ENCODE data around the gene PCDHGB1. TPM values are rescaled to one million over a fixed set of nuclear protein-coding genes. Genes with fewer than 3 reads are reported as not detected.
A peak's percentile ranks its signal among the peaks of the same experiment; 100 is the strongest.
"Not testable (repeated sequence)": the region's sequence is repeated elsewhere in the genome, so short reads cannot be mapped to it uniquely, and the experiment has no call there.

PCDHGB1 gene
- total and polyA plus RNA-seq, 2 donors (not counting 3 experiments of a cell fraction or from before 2014, with no cell fraction given) = 0.39 to 0.62 TPM

DNA sequence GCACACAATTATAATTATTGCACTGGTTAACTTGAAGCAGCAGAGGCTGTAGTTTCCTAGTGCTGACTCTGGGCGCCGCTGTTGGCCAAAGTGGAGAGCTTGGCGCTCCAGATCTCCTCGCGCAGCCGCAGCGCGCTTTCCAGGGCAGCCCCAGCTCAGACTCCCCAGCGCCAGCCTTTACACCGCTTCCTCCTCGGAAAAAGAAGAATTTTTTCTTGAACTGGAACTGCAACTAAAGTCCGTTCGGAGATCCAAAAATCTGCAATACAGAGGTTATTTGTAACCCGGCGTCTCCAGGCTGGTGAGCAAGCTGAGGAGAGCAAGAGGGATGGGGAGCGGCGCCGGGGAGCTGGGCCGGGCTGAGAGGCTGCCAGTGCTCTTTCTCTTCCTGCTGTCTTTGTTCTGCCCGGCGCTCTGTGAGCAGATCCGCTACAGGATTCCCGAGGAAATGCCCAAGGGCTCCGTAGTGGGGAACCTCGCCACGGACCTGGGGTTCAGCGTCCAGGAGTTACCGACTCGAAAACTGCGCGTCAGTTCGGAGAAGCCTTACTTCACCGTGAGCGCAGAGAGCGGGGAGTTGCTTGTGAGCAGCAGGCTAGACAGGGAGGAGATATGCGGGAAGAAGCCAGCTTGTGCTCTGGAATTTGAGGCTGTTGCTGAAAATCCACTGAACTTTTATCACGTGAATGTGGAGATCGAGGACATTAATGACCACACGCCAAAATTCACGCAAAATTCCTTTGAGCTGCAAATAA, 37.8 kb downstream of the PCDHGB1 start, which contains the start of gene PCDHGB4:
PCDHGB4 (plus strand) TSS at position 142 of the 755 bp plus-strand sequence; CDS start at position 329, 187 bp downstream.
- dilution Hi-C loops (cut with MboI; ENCODE audit: extremely low pct_ligation_motif_present, low sequenced_read_pairs); H3K9me3 ChIP-seq (replicated peaks; ENCODE audit: control insufficient read depth, insufficient read depth, low read length); H3K4me1 ChIP-seq (ENCODE audit: control insufficient read depth, extremely low read depth, insufficient read depth, low read length); H3K27ac ChIP-seq (ENCODE audit: insufficient read depth, low read depth, low read length); H3K36me3 ChIP-seq (ENCODE audit: control insufficient read depth in 2 of 2, extremely low read depth in 1 of 2, insufficient read depth in 2 of 2, low read length in 2 of 2); H3K9ac ChIP-seq (replicated peaks; ENCODE audit: extremely low read depth, insufficient read depth, low read length); H3K79me2 ChIP-seq (ENCODE audit: control insufficient read depth, insufficient read depth, low read length); H3K9me1 ChIP-seq (replicated peaks; ENCODE audit: control insufficient read depth, extremely low read depth, insufficient read depth, low read length); H4K20me1 ChIP-seq (replicated peaks; ENCODE audit: control insufficient read depth, extremely low read depth, insufficient read depth, low read length); intact Hi-C loops (cut with micrococcal nuclease); H2AFZ ChIP-seq (ENCODE audit: low read depth, low read length); POLR2A ChIA-PET: not testable (repeated sequence)
- Histone ChIP-seq H3K27me3 (ENCODE audit: control insufficient read depth in 2 of 2, insufficient read depth in 2 of 2, low read length in 2 of 2) (peaks cover 36 to 78% of the 10 kb centered on the region in 2 experiments), H3K4me3 (replicated peaks in 1 of 3; ENCODE audit: insufficient read depth in 1 of 3, low read depth in 1 of 3, low read length in 3 of 3) (peak within 1 kb of the TSS in 2 of 3 experiments; percentile 9 to 22), H3K4me2 (ENCODE audit: insufficient read depth, low read length) (peak within 1 kb of the TSS; percentile 18)
- BruUV-seq (replicated peaks) = TSS peak; percentile 23
- DNase-seq (ENCODE audit: low read depth, low spot score) (peak; percentile 30), FAIRE-seq (peak; percentile 87)
- CTCF ChIA-PET = interaction anchor here (0.7 to 4.1 kb wide), 19 partner anchors 9 to 232 kb away, joined by 3 to 32 read pairs (median 7); partner anchors contain the start of genes PCDHB14, PCDHGA10, PCDHGA11 and PCDHGA12
- TF ChIP-seq CTCF (IDR thresholded peaks at IDR 0.05; ENCODE audit: extremely low read depth in 1 of 2, insufficient read depth in 1 of 2, low read depth in 1 of 2, low read length in 2 of 2) = peak; percentile 46 to 51

DNA sequence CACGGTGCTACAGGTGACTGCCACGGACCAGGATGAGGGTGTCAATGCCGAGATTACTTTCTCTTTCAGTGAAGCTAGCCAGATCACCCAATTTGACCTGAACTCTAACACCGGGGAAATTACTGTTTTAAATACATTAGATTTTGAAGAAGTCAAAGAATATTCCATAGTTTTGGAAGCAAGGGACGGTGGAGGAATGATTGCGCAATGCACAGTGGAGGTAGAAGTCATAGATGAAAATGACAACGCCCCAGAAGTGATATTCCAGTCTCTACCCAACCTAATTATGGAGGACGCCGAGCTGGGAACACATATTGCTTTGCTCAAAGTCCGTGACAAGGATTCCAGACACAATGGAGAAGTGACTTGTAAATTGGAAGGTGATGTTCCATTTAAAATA, 38.8 kb downstream of the PCDHGB1 start:
- FAIRE-seq (no peak), DNase-seq (ENCODE audit: low read depth, low spot score) (no peak)
- Histone ChIP-seq H3K9ac (replicated peaks; ENCODE audit: extremely low read depth, insufficient read depth, low read length) (no peak overlapping the region), H3K79me2 (ENCODE audit: control insufficient read depth, insufficient read depth, low read length) (no peaks in the 10 kb centered on the region), H3K9me3 (replicated peaks; ENCODE audit: control insufficient read depth, insufficient read depth, low read length) (no peaks in the 10 kb centered on the region), H3K27me3 (ENCODE audit: control insufficient read depth in 2 of 2, insufficient read depth in 2 of 2, low read length in 2 of 2) (peaks cover 31 to 80% of the 10 kb centered on the region in 2 experiments), H2AFZ (ENCODE audit: low read depth, low read length) (no peak overlapping the region), H3K4me1 (ENCODE audit: control insufficient read depth, extremely low read depth, insufficient read depth, low read length) (no peaks in the 10 kb centered on the region), H3K4me3 (replicated peaks in 1 of 3; ENCODE audit: insufficient read depth in 1 of 3, low read depth in 1 of 3, low read length in 3 of 3) (no peak overlapping the region), H3K27ac (ENCODE audit: insufficient read depth, low read depth, low read length) (no peak overlapping the region), H4K20me1 (replicated peaks; ENCODE audit: control insufficient read depth, extremely low read depth, insufficient read depth, low read length) (no peaks in the 10 kb centered on the region), H3K9me1 (replicated peaks; ENCODE audit: control insufficient read depth, extremely low read depth, insufficient read depth, low read length) (no peaks in the 10 kb centered on the region), H3K36me3 (ENCODE audit: control insufficient read depth in 2 of 2, extremely low read depth in 1 of 2, insufficient read depth in 2 of 2, low read length in 2 of 2) (no peaks in the 10 kb centered on the region), H3K4me2 (ENCODE audit: insufficient read depth, low read length) (no peak overlapping the region)
- dilution Hi-C loops (cut with MboI; ENCODE audit: extremely low pct_ligation_motif_present, low sequenced_read_pairs) (no loop called here), intact Hi-C loops (cut with micrococcal nuclease) (no loop called here)
- ChIA-PET POLR2A (no interaction called here), CTCF (interaction anchor here (1.6 to 4.1 kb wide), 5 partner anchors 9 to 175 kb away, joined by 4 to 32 read pairs (median 15); partner anchors contain the start of genes PCDHGA3, PCDHGA6 and PCDHGB5)
- no TSS peak for BruUV-seq (replicated peaks)
- TF ChIP-seq POLR2A (IDR thresholded peaks at IDR 0.05; ENCODE audit: low read depth, low read length) = no peak
- no peak for TF ChIP-seq CTCF (IDR thresholded peaks at IDR 0.05; ENCODE audit: extremely low read depth in 1 of 2, insufficient read depth in 1 of 2, low read depth in 1 of 2, low read length in 2 of 2)
- no peak for TF ChIP-seq MYC (IDR thresholded peaks at IDR 0.05; ENCODE audit: low read depth, low read length)
- no peak for TF ChIP-seq POLR2AphosphoS5 (IDR thresholded peaks at IDR 0.05; ENCODE audit: insufficient read depth, low read depth, low read length)
- TF ChIP-seq GATA2 (IDR thresholded peaks at IDR 0.05; ENCODE audit: insufficient read depth, insufficient read length, low read depth, low read length) = no peak
- no peak for TF ChIP-seq EZH2 (IDR thresholded peaks at IDR 0.05; ENCODE audit: borderline replicate concordance, low read depth, low read length, severe bottlenecking)
- TF ChIP-seq JUN (IDR thresholded peaks at IDR 0.05; ENCODE audit: borderline replicate concordance, insufficient read depth, insufficient read length, low read depth) = no peak
- no peak for TF ChIP-seq MAX (IDR thresholded peaks at IDR 0.05; ENCODE audit: insufficient read depth, insufficient read length)
- TF ChIP-seq FOS (IDR thresholded peaks at IDR 0.05; ENCODE audit: borderline replicate concordance, insufficient read depth, low read length) = no peak

Data from endothelial cell of umbilical vein (primary cell).